NCI-H1105 (cell line): ENCODE data around the gene GNB1L.

Experiments used
- DNase-seq: peaks from one replicate; lab custom pipeline; 2025; lab: John Stamatoyannopoulos, UW

GNB1L gene

DNA sequence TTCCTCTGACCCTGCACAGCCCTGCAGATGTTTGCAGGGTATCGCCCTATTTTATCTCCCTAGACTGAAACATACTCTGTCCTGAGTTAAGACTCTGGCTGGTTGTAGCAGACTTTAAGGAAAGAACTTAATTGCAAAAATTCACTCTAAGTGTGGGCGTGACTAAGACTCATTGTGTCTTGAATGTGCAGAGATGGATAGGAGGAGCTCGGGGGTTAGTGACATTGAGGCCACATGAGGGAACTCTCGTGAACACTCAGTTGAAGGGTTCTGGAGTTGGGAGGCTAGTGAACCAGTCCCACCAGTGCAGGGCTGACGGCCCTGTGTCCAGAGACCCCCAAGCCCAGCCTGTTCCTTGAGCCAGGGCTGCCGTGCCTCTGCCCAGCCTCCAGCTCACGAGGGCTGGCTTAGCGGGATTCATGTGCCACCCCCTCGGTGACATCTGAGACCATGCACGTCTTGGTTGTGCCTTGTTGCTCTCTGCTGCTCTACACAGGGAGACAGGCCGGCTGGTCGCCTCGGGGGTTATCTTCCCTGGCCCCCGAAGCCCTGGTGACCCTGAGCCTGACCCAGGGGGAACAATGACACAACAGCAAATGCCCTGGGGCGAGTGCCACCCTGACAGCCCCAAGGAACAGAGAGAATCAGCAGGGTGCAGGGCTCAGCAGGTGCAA, 105.5 kb downstream of the GNB1L start:
- no peak for DNase-seq

DNA sequence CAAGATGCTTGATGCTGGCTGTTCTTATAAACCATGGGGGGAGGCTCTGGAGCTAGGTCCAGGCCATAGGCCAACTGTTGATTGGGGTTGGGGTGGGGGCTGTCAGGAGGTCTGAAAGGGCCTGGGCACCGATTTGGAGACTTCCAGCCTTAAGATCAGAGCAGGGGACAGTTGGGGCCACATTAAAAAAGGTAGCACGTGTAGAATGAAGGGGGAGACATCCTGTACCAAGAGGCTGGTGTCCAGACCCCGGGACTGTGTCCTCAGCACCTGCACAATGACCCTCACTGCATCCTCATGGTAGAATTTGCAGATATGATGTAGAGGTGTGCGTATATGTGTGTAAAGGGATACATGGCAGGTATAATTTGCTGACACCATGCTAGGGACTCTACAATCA, 106.5 kb downstream of the GNB1L start:
- no peak for DNase-seq

DNA sequence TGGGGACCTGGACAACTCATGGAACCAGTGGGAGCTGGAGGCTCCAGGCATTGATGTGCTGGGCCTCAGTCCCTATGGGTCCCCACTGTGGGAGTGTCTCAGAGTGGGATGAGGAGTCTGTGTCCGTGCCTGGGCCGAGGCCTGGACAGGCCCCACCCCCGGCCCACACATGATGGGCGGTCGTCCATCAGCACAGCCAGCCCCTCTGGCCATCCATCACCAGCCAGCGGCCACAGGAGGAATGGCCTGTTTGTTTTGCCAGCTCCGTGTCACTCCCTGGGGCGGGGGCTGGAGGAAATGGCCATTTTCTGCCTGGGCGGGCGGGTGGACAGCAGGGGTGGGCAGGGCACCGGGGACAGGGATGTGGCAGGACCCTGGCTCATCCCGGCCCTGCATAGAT, 107.1 kb downstream of the GNB1L start:
- DNase-seq = no peak

DNA sequence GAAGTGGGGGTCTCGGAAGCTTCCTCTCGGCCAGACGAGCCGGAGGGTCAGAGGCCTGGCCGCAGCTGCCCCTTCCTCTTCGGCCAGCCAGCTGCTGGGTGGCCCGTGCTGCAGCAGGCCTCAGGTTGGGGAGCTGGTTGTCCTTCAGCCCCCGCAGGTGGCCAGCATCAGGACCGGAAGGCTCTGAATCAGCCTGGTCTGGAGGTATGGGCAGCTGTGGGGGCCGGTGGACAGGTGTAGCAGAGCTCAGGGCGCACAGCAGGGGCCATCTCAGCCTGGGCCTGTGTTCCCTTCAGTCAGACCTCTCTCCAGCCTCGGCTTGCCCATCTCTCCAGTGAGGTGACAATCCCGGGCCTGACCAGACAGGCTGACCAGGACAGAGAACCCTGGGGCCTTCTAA, 107.9 kb downstream of the GNB1L start:
- no peak for DNase-seq

DNA sequence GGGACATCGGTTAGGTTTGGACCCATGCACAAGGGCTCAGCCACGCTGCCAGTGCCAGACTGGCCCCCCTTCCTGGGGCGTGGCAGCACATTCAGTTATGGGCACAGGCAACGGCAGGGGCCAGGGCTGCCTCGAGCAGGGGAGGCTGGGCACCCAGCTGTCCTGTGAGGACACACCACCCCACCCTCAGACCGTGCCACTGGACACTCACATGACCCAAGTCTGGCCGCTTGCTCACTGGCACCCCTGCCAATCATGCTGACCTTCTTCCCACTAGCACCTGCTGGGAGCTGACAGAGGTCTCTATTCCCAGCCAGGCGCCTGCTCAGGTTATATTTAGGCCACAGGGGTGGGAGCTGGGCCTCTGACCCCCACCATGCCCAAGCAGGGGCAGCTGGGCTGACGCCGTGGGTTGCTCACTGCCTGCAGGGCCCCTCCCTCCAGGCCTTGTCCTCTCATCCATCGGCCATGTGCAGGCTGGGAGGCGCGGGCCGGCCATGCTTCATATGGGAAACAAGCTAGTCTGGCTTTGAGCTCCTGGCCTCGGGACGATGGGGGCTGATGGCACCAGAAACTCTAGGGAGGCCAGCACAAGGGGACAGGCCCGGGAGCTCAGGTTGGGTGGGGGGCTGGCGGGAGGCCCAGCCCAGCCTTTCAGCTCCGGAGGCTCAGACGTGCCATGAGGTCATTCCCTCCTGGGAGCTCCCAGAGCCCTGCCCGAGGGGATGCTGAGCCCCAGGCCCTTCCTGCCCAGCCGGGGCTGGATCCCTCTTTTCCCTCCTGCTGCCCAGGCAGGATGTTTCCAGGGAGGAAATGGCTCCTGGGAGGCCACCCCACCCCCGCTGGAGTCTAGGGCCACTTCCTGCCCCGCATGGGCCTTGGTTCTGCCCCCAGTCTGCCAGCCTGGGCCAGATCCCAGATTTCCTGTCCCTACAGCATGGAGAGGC, 109.2 kb downstream of the GNB1L start:
- DNase-seq = no peak

DNA sequence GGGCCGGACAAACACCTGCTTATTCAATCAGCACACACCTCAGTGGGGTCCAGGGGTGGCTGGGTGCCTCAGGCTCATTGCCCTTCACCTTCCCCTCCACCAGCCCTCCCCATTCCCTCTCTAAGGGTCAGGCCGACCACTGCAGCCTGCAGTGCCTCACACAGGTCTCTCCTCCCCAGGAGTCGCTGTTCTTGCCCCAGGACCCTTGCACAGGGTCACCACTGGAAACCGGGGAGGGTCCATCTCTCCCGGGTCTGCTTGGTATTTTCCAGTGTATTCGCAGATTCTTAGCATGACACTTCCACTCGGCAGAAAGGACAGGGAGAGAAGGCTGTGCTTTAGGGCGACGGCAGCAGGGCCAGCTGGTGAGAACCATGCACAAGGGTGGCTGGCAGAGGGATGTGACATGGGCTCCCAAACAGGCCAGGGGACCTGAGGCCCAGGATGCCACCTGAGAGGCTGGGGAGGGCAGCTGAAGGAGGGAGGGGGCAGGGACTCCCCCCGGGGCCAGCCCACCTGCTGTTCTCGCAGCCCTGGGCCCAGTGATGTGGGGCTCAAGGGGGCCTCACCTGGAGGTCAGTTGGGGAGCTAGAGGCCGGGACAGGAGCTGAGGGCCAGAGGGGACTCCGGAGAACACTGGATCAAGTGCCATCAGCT, 110.2 kb downstream of the GNB1L start:
- DNase-seq = no peak

DNA sequence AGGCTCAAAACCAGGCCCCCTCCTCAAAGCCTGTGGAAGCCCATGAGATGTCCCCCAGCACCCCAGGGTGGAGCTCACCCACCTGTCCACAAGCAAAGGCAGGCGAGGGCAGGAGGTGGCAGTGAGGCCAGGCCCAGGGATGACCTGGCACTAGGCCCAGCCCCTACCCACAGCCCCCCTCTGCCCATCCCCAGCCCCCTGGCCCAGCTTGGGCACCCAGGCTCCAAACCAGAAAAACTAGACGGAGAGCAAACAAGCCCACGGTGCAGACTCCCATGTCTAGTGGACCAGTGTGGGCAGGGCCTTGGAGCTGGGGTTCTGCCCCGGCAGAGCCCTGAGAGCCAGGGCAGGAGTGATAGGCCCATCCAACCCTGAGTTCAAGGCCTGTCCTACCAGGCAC, 111.0 kb downstream of the GNB1L start:
- DNase-seq = no peak

DNA sequence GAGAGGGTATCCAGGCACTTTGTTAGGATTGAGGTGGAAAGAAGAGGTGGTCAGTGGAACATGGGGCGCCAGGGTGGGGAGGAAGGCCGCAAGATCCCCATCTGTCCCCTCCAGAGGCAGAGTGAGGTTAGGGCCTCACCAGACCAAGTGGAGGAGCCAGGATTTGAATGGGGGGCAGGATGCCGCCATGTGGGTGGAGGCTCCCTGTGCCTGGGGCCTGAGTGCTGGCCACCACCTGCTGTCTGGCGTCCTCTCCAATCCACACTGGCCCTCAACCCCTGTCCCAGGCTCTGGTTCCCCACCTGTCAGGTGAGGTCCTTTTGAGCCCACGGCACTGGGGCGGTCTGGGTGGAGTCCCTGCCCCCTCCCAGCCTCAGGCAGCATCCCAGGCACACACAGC, 111.6 kb downstream of the GNB1L start:
- no peak for DNase-seq

DNA sequence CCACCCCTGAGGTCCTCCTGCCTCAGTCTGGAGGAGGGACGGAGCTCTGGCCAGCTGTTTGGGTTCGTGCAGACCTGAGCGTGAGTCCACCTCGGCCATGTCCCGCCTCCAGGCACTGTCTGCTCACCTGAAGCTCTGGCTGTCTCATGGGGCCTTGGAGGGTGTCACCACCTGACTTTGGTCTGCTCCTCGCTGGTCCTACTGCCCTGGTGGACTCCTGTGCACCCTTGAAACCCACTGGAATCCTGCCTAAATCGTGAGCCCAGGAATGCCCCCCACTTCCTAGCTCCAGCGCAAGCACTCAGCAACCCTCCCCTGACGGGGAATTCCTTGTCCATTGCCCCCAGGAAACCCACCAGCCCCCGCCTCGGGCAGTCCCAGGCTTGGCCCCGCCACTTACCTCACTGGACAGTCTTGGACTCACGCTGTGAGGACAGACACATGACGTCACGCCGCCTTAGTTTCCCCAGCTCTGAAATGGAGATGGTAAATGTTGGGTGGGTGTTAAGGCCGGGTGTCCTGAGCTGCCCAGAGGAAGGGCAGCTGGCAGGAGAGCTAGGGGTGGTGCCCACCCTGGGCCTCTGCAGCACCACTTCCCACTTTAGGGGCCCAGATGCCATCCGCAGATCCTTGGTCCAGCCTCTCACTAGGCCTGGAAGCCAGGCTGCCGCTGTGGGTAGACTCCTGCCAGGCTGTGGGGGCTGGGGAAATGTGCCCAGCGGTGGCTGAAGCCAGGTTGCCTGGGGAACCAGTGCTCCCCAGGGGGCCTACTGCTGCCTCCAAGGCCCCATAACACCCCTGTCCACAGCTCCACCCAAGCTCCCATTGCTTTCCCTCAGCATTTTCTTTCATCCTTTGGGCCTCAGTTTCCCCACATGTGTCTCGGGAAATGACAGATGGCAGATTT, 112.3 kb downstream of the GNB1L start:
- DNase-seq = no peak

DNA sequence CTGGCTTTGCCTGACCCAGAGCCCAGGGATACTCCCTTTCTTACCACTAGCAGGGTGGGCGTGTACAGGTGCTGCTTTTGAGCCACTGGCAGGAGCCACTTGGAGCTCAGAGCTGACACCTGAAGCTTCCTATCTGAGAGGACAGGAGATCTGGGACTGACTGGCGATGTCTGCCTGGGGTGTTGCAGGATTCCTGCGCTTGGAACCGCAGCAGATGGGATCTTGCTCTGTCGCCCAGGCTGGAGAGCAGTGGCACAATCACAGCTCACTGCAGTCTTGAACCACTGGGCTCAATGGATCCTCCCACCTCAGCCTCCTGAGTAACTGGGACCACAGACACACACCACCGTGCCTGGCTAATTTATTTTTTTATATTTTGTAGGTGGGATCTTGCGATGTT, 113.6 kb downstream of the GNB1L start:
- DNase-seq = no peak

DNA sequence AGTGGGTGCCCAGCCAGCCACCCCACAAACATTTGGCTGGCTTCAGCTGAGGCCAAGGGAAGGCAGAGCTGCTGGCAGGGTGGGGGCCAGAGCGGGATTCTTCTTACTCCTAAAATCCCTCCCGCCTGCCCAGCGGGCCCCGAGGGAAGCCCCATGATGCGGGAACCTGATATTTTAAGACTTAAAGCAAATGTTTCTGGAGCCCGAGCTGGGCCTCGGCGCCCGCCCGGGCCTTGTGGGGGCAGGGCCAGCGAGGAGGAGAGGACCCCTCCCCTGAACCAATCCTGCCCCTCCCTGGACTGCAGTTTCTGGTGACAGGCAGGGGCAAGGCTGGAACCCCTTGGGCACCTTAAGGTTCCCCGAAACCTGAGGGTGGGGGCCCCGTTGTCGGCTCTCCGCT, 114.1 kb downstream of the GNB1L start:
- no peak for DNase-seq

DNA sequence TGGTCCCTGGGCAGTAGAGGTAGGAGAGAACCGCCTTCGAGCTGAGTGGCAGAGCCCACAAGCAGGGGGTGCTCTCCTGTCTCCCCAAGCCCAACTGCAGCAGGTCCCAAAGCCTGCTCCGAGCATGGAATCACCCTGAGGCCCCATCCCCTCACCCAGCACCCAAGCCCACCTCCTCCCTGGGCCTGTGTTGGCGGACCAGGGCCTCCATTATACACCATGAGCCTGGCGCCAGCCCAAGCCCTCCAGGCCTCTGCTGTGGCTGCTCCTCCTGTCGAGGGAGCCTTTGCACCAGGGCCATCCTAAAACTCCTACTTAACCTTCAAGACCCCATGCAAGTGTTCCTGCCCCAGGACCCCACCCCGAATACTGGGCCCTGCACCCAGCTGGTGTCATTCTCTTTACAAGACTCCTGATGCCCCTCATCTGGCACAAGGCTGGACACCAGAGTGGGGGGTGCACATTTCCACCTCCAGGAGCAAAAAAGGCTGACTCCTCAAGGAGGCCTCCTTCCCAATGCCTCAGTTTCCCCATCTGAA, 114.7 kb downstream of the GNB1L start:
- no peak for DNase-seq

DNA sequence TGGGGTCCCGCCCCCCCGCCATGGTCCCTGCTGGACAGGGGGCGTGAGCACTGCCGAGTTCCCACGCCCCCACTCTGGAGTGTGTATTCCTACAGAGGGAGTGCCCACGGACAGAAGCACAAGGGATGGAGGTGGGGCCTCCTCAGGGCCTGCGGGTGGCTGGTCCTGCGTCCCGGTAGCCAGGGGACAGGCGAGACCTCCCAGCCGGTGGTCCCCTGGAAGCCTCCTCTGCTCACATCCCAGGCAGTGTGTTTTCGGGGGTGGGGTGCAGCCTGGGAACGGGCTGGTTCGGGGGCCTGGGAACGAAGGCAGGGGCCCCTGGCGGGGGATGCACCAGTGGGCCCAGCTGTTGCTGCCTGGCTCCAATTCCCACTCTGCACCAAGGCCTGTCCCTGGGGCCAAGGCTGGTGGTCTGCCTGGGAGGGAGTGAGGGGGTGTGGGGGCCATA, 115.2 kb downstream of the GNB1L start:
- DNase-seq = no peak

DNA sequence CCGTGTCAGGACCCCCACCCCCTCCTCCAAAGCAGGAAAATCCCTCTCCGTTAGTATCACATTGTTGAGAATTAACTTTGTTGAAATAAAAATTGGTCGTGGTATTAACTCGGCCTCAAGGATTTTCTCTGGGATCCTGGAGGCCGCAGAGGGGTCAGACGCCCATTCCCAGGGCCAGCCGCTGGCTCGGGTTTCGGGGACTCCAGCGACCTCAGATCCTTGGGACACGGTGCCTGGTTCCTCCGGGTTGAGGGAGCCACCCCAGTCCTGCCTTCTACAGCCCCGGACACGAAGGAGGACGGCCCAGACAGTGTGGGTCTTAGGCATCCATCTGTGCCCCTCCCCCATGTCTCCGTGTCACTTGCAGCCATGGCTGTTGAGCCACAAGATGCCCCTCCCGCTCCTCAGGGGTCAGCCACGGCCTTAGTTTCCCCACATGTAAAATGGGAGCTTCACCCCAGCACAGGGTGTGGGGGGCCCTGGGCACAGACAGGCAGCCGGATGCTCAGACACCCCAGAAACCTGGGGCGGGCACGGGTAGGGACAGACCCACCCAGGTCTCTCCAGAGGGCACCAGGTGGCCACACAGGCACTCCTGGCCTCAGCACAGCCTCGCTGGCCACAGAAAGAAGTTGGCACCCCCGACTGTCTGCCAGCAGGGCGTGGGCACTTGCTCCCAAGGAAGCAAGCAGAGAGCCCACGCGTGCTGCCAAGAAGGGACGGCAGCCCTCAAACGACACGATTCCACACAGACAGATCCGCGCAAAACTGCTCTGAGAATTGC, 115.8 kb downstream of the GNB1L start:
- DNase-seq = no peak

DNA sequence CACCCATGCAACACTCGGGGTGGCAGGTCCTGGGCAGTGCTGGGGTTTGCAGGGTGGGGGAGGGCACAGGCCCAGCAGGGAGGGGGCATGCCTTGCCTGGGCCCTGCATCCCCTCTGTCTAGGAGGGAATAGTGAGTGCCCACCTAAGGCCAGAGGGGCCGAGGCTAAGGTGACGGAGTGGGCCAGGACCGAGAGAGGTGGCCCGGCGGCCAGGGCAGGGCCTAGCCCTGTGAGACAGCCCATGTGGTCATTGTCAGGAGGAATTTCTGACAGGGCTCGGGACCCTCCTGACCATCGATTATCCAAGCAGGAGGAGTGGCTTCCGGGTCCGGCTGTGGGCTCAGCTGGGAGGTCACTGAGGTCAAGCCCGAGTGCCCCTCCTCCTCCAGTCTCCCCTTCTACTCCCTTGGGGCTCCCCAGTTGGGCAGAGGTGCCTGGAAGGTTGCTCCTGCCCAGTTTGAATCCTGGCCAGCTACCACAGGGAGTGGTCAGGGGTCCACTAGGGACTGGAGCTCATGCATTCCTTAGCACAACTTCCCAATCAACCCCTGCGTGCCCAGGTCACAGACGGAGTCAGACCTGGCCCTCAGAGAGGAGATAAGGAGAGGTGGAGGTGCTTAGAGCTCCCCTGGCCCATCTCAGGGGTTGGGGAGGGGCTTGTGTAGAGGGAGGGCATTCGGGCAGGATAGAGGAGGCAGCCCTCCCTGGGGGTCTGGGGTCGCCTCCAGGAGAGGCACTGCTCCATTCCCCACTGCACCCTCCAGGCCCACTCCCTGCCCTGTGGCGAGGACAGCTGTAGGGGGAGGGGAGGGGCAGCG, 116.6 kb downstream of the GNB1L start:
- no peak for DNase-seq

DNA sequence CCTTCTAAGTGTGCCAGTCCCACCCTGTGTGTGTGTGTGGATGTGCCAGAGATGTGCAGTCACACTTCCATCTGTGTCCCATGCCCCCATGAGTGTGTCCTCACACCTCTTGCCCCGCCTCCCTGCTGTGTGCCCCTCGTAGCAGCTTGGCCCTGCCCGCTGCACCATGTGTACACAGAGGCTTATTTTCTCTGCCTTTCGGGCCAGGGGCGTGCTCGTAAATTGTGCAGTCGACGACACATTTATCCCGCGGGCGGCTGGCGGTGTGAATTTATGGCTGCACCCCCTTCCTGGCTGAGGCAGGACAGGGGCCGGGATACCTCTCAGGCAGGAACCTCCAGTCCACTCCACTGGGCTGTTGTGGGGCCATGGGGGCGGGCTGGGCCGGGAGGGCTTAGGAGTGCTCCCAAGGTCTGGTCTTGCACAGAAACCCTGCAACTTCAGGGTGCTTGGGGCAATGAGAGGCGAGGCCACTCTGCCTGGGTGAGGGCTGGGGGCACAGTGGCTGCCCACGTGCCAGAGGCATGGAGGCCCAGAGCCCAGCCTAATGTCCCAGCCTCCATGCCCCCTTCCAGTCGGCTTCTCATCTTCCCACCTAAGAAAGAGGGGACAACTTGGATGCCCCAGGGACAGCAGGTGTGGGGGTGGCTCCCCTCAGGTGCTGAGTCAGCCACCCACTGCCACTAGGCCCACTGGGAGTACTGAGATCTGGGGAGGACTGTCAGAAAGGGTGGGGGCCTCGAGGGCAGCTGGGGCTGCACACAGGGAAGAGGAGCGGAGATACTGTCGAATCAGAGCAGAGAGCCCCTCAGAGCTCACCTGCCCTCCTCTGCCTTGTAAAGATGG, 118.8 kb downstream of the GNB1L start:
- DNase-seq = no peak

DNA sequence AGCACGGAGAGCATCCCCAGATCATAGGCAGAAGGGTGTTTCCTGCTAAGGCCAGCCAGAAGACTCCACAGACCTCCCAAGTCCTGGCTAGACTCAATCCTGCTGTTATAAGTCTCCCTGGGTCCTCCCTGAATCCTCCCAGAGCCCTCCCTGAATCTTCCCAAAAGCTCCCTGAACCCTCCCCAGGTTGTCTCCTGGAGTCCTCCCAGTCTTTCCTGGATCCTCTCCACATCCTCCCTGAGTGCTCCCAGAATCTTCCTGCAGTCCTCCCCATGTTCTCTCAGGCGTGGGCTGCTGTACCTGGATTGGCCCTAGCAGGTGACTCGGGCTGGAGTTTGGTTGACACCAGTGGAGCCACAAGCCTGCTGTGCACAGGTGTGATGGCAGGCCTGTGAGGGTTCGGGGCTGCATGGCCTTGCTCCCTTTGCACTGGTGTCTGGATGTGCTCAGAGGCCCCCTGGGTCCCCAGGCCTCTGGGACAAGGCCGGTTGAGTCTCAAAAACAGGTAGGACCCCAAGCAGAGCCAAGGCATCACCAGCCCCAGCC, 119.8 kb downstream of the GNB1L start:
- DNase-seq = no peak

DNA sequence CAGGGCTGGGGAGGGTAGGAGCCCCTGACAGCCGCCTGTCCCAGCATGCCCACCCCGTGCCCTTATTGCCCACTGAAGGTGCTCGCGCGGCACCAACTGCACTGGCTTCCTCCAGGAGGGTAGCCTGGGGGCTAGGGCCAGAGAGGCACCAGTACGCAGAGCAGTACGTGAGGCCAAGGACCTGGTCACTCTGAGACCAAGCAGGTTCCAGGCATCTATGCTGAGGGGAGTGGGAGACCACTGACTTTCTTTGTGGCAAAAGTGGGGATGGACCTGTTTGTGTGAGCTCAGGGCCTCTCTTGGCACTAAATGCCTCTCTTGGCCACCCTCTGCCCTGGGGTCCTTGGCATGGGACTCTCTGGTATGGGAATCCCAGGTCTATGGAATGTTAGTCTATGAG, 120.5 kb downstream of the GNB1L start:
- no peak for DNase-seq

DNA sequence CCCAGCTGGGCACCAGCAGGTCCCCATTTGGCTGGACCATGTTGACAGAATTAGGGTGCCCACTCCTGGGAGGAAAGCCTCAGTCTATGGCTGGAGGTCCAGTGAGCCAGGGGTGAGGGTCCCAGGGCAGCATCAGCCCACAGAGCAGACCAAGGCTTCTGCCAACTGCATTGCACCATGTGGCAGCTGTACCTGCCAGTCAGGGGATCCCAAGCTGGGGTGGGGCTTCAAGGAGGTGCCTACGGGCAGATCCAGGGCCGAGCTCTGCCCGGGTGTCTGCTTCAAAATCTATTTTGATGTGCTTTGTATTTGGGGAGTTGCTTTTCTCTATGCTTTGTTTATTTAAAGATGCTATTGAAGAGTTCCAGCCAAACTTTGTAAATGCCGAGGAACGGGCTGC, 120.9 kb downstream of the GNB1L start:
- DNase-seq = no peak
